Activated gamma-delta T cell treated with anti-CD3 and anti-CD28 coated beads, Interleukin-2, amount 50 U/mL, for 16 hours (primary cell): ENCODE measurements around the gene XPO4.

Experiments used
- DNase-seq: peaks from one replicate; pipeline ENCODE4 v3.0.0-alpha.2; 2020; ENCODE audit warnings: low read depth

The XPO4 gene

GRCh38 chr13:20828539-20829364 lies 73.8 kb downstream of the XPO4 start:
- peak; percentile 7 for DNase-seq

GRCh38 chr13:20826843-20827560 lies 75.5 kb downstream of the XPO4 start:
- no peak for DNase-seq

- DNase-seq, result no peak
Measured at GRCh38 chr13:20826301-20826700, 76.2 kb downstream of the XPO4 start.

- no peak for DNase-seq
Measured at GRCh38 chr13:20825477-20825875, 77.1 kb downstream of the XPO4 start.

- no peak for DNase-seq
Measured at GRCh38 chr13:20824762-20825476, 77.6 kb downstream of the XPO4 start.

- no peak for DNase-seq
Measured at GRCh38 chr13:20823071-20823470, 79.5 kb downstream of the XPO4 start.

GRCh38 chr13:20822406-20822805 lies 80.1 kb downstream of the XPO4 start:
- DNase-seq, result no peak

- DNase-seq, result no peak
Measured at GRCh38 chr13:20819715-20820114, 82.8 kb downstream of the XPO4 start.

- DNase-seq, result no peak
Measured at GRCh38 chr13:20815464-20815863, 87.1 kb downstream of the XPO4 start.

GRCh38 chr13:20814224-20814910 lies 88.2 kb downstream of the XPO4 start:
- no peak for DNase-seq

- DNase-seq, result no peak
Measured at GRCh38 chr13:20812890-20813289, 89.7 kb downstream of the XPO4 start.

- DNase-seq, result no peak
Measured at GRCh38 chr13:20810808-20811207, 91.7 kb downstream of the XPO4 start.

GRCh38 chr13:20808874-20809273 lies 93.7 kb downstream of the XPO4 start:
- DNase-seq, result no peak

- DNase-seq, result no peak
Measured at GRCh38 chr13:20803180-20803965, 99.2 kb downstream of the XPO4 start.

- no peak for DNase-seq
Measured at GRCh38 chr13:20801707-20802106, 100.8 kb downstream of the XPO4 start.

- DNase-seq, result no peak
Measured at GRCh38 chr13:20799726-20800416, 102.7 kb downstream of the XPO4 start.

GRCh38 chr13:20798027-20798426 lies 104.5 kb downstream of the XPO4 start:
- DNase-seq, result no peak

GRCh38 chr13:20796791-20797508 lies 105.6 kb downstream of the XPO4 start:
- DNase-seq, result no peak

GRCh38 chr13:20789665-20790064 lies 112.9 kb downstream of the XPO4 start:
- DNase-seq, result no peak

- no peak for DNase-seq
Measured at GRCh38 chr13:20788312-20788711, 114.2 kb downstream of the XPO4 start.
